HepG2 (cell line): Measurements from ENCODE around the gene NCBP2. TPM values are rescaled to one million over a fixed set of nuclear protein-coding genes. Genes with fewer than 3 reads are reported as not detected.

Experiments
- ATAC-seq: fragments of 200-7000 bp; cut with Tn5 transposase; 3 replicates; pipeline ENCODE4 v1.9.1; 2020; ENCODE audit warnings: mild to moderate bottlenecking, moderate library complexity
- BruUV-seq: library from RNA; stranded (reverse); fragments of 400-500 nt; replicated peaks from 2 replicates; lab custom pipeline; 2021; lab: Mats Ljungman, UMichigan
- CTCF ChIA-PET: fragments of 300-600 bp; formaldehyde crosslinking; extraction: SDS; loops from one replicate; lab custom pipeline; 2021; ENCODE audit warnings: low total read pairs, inconsistent platforms, low intra/inter-chr PET ratio; lab: Yijun Ruan, JAX
- POLR2A ChIA-PET: fragments of 350-600 bp; sonication (Branson Sonifier 250); formaldehyde crosslinking; loops from one replicate; lab custom pipeline; 2020; ENCODE audit warnings: antibody characterized with exemption, inconsistent platforms; lab: Yijun Ruan, JAX
- DNase-seq: peaks from one replicate; pipeline ENCODE4 v3.0.0-alpha.2; 2015; ENCODE audit warnings: low spot score
- FAIRE-seq: peaks from 3 replicates; lab custom pipeline; 2011; peaks lifted over from hg19 to GRCh38; lab: Jason Lieb, UNC
- H2AFZ ChIP-seq: one replicate; pipeline ENCODE4 v1.6.1; 2011; ENCODE audit warnings: low read length, inconsistent platforms
- H3K27ac ChIP-seq: fragments of 300-600 bp; 3 replicates; pipeline ENCODE4 v1.8.0; 2011; ENCODE audit warnings: mixed run types, mild to moderate bottlenecking, mixed read lengths, low read length, inconsistent platforms; ENCODE audit not compliant: insufficient read depth; ENCODE audit errors: extremely low read length
- H3K27me3 ChIP-seq, 2 experiments: fragments of 200-600 bp in 1 of 2; 2 replicates in 1 of 2; 3 replicates in 1 of 2; pipeline versions ENCODE4 v1.6.0 to v1.8.0; 2011; ENCODE audit warnings: low read length in 2 of 2, mild to moderate bottlenecking in 2 of 2, moderate library complexity in 2 of 2, inconsistent platforms in 1 of 2; ENCODE audit not compliant: insufficient read depth in 2 of 2, control insufficient read depth in 1 of 2
- H3K36me3 ChIP-seq, 2 experiments: fragments of 200-600 bp in 1 of 2; replicated peaks in 1 of 2; 2 replicates in 1 of 2; 3 replicates in 1 of 2; pipeline versions ENCODE4 v1.5.1 to v1.8.0; 2011; ENCODE audit warnings: low read length in 2 of 2, inconsistent platforms in 1 of 2; ENCODE audit not compliant: insufficient read depth in 2 of 2, control insufficient read depth in 1 of 2
- H3K4me1 ChIP-seq: 2 replicates; pipeline ENCODE4 v1.5.1; 2012; ENCODE audit warnings: low read length, inconsistent platforms; ENCODE audit not compliant: insufficient read depth
- H3K4me2 ChIP-seq: 2 replicates; pipeline ENCODE4 v1.6.0; 2011; ENCODE audit warnings: low read depth, low read length, inconsistent platforms
- H3K4me3 ChIP-seq, 3 experiments: fragments of 200-600 bp in 1 of 3; sonication (generic), shearing (Covaris generic) in 1 of 3; replicated peaks in 1 of 3; 2 replicates each; pipeline ENCODE4 v1.5.1; 2011 to 2016; ENCODE audit warnings: low read length in 3 of 3, inconsistent platforms in 2 of 3, low read depth in 2 of 3, mild to moderate bottlenecking in 2 of 3, control low read depth in 1 of 3, mixed read lengths in 1 of 3; ENCODE audit not compliant: insufficient read depth in 1 of 3
- H3K79me2 ChIP-seq: one replicate; pipeline ENCODE4 v1.6.1; 2011; ENCODE audit warnings: low read length, inconsistent platforms; ENCODE audit not compliant: insufficient read depth
- H3K9ac ChIP-seq: 2 replicates; pipeline ENCODE4 v1.6.0; 2011; ENCODE audit warnings: mild to moderate bottlenecking, low read depth, low read length, inconsistent platforms; ENCODE audit not compliant: insufficient read depth
- H3K9me3 ChIP-seq: 2 replicates; pipeline ENCODE4 v1.5.1; 2012; ENCODE audit warnings: mild to moderate bottlenecking, low read length
- H4K20me1 ChIP-seq: 2 replicates; pipeline ENCODE4 v1.6.0; 2011; ENCODE audit warnings: inconsistent platforms, mild to moderate bottlenecking, low read length, moderate library complexity; ENCODE audit not compliant: insufficient read depth
- HNF4A ChIP-seq: sonication (generic); formaldehyde crosslinking; IDR thresholded peaks from 2 replicates; pipeline ENCODE4 v1.4.0; 2020; ENCODE audit warnings: missing genetic modification reagents
- SAP130 ChIP-seq: IDR thresholded peaks from 2 replicates; pipeline ENCODE4 v1.6.1; 2016; ENCODE audit warnings: low read depth
- TEAD3 ChIP-seq: optimal IDR thresholded peaks from 2 replicates; pipeline ENCODE3; 2016; ENCODE audit warnings: borderline replicate concordance
- ZNF687 ChIP-seq: sonication (generic); formaldehyde crosslinking; IDR thresholded peaks from 2 replicates; pipeline ENCODE4 v1.5.1; 2020; ENCODE audit warnings: mild to moderate bottlenecking, missing genetic modification reagents, moderate library complexity
- ZNF839 ChIP-seq: sonication (generic); formaldehyde crosslinking; IDR thresholded peaks from 2 replicates; pipeline ENCODE4 v1.4.0; 2020; ENCODE audit warnings: missing genetic modification reagents, mild to moderate bottlenecking, borderline replicate concordance
- WGBS: methylation state at CpG from one replicate; pipeline ENCODE4 v1.1.6; 2017; ENCODE audit warnings: low lambda C conversion rate; 5-methylcytosine and 5-hydroxymethylcytosine counted together
- in situ Hi-C: cut with HindIII; loops from 2 replicates; pipeline ENCODE4 v1.10.0; 2017; ENCODE audit warnings: low pct_unique_long_range_greater_than_20kb; ENCODE audit not compliant: extremely low pct_ligation_motif_present
- intact Hi-C: fragments of 100-400 bp; cut with micrococcal nuclease; formaldehyde crosslinking; loops from one replicate; pipeline ENCODE4 v1.10.0; 2022; ENCODE audit not compliant: unreplicated experiment
- polyA plus RNA-seq, 8 experiments: library from polyadenylated mRNA; depleted of rRNA in 3 of 8; stranded (reverse) in 7 of 8; unstranded in 1 of 8; fragments of >200 nt; fragmentation: Illumina TruSeq in 4 of 8; extraction: Trizol in 4 of 8; gene quantifications; 2 replicates each; pipeline versions ENCODE4 v1.2.1 to v1.2.3, GENCODE V29; 2011 to 2016; ENCODE audit warnings: low read depth in 4 of 8, missing spikeins in 1 of 8, mixed read lengths in 1 of 8; ENCODE audit not compliant: insufficient read depth in 1 of 8
- total RNA-seq, 5 experiments: library from RNA; depleted of rRNA; stranded (reverse); fragments of >200 nt; fragmentation: Illumina TruSeq; extraction: Trizol; gene quantifications; 2 replicates each; pipeline ENCODE4 v1.2.3, GENCODE V29; 2016; ENCODE audit warnings: low read depth in 1 of 5
- TF ChIP-seq, protein P1 (sequence below): sonication (generic); formaldehyde crosslinking; IDR thresholded peaks from 2 replicates; pipeline ENCODE4 v1.4.0; 2020; ENCODE audit warnings: missing genetic modification reagents
- TF ChIP-seq, protein P2 (sequence below): IDR thresholded peaks from 2 replicates; pipeline ENCODE4 v1.6.1; 2016

The NCBP2 gene
- total and polyA plus RNA-seq, 2 of the 13 experiments (the other 11 are each of a cell fraction or from before 2014, with no cell fraction given): 58.7 to 95.5 TPM

GRCh38 chr3:196985954-196986885, 43.9 kb upstream of the NCBP2 start (continued):
- TF ChIP-seq, protein P1, sequence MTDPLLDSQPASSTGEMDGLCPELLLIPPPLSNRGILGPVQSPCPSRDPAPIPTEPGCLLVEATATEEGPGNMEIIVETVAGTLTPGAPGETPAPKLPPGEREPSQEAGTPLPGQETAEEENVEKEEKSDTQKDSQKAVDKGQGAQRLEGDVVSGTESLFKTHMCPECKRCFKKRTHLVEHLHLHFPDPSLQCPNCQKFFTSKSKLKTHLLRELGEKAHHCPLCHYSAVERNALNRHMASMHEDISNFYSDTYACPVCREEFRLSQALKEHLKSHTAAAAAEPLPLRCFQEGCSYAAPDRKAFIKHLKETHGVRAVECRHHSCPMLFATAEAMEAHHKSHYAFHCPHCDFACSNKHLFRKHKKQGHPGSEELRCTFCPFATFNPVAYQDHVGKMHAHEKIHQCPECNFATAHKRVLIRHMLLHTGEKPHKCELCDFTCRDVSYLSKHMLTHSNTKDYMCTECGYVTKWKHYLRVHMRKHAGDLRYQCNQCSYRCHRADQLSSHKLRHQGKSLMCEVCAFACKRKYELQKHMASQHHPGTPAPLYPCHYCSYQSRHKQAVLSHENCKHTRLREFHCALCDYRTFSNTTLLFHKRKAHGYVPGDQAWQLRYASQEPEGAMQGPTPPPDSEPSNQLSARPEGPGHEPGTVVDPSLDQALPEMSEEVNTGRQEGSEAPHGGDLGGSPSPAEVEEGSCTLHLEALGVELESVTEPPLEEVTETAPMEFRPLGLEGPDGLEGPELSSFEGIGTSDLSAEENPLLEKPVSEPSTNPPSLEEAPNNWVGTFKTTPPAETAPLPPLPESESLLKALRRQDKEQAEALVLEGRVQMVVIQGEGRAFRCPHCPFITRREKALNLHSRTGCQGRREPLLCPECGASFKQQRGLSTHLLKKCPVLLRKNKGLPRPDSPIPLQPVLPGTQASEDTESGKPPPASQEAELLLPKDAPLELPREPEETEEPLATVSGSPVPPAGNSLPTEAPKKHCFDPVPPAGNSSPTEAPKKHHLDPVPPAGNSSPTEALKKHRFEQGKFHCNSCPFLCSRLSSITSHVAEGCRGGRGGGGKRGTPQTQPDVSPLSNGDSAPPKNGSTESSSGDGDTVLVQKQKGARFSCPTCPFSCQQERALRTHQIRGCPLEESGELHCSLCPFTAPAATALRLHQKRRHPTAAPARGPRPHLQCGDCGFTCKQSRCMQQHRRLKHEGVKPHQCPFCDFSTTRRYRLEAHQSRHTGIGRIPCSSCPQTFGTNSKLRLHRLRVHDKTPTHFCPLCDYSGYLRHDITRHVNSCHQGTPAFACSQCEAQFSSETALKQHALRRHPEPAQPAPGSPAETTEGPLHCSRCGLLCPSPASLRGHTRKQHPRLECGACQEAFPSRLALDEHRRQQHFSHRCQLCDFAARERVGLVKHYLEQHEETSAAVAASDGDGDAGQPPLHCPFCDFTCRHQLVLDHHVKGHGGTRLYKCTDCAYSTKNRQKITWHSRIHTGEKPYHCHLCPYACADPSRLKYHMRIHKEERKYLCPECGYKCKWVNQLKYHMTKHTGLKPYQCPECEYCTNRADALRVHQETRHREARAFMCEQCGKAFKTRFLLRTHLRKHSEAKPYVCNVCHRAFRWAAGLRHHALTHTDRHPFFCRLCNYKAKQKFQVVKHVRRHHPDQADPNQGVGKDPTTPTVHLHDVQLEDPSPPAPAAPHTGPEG (CRISPR knock-in tag): no peak
- TF ChIP-seq TEAD3 (CRISPR knock-in tag) (peak; percentile 90), ZNF839 (no peak)

GRCh38 chr3:196985298-196985697, 43.0 kb upstream of the NCBP2 start:
- in situ Hi-C loops: loop anchor here (25.0 kb wide), 1 partner anchor 527 kb away; no protein-coding TSS in a partner anchor
- ChIA-PET POLR2A (no interaction called here), CTCF (no interaction called here)
- Histone ChIP-seq H3K4me3 (no peak overlapping the region), H3K27ac (peak overlapping the region; percentile 26), H3K4me2 (peak overlapping the region; percentile 39), H2AFZ (peak overlapping the region; percentile 65), H3K36me3 (no peaks in the 10 kb centered on the region), H4K20me1 (no peaks in the 10 kb centered on the region), H3K9me3 (peaks cover 10% of the 10 kb centered on the region; the same call in 1 of the 2 replicates), H3K27me3 (no peaks in the 10 kb centered on the region), H3K4me1 (peaks cover 69% of the 10 kb centered on the region), H3K79me2 (no peaks in the 10 kb centered on the region), H3K9ac (no peak overlapping the region)
- no peak for FAIRE-seq
- BruUV-seq: no TSS peak
- WGBS: 28% methylated on average over 2 of the region's 6 CpGs
- no peak for DNase-seq
- no peak for ATAC-seq
- intact Hi-C loops: no loop called here
- TF ChIP-seq ZNF687 (CRISPR knock-in tag) (peak; percentile 78), SAP130 (CRISPR knock-in tag) (0 out of 2 replicates have a peak, but pooled peaks have one; percentile 18), HNF4A (CRISPR knock-in tag) (0 out of 2 replicates have a peak, but pooled peaks have one; percentile 4)
- TF ChIP-seq, protein P2, sequence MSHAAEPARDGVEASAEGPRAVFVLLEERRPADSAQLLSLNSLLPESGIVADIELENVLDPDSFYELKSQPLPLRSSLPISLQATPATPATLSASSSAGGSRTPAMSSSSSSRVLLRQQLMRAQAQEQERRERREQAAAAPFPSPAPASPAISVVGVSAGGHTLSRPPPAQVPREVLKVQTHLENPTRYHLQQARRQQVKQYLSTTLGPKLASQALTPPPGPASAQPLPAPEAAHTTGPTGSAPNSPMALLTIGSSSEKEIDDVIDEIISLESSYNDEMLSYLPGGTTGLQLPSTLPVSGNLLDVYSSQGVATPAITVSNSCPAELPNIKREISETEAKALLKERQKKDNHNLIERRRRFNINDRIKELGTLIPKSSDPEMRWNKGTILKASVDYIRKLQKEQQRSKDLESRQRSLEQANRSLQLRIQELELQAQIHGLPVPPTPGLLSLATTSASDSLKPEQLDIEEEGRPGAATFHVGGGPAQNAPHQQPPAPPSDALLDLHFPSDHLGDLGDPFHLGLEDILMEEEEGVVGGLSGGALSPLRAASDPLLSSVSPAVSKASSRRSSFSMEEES: 0 out of 2 replicates have a peak, but pooled peaks have one; percentile 25
